C4-2B (cell line): ENCODE results near the gene ZNF792.

Source experiments
- CTCF ChIP-seq: fragments of 450-650 bp; conservative IDR thresholded peaks from 2 replicates; pipeline ENCODE4 v1.5.1; 2017; ENCODE audit warnings: mild to moderate bottlenecking
- ZFX ChIP-seq: fragments of 450-650 bp; IDR thresholded peaks from 2 replicates; pipeline ENCODE4 v1.6.1; 2017

- no peak for TF ChIP-seq CTCF
- TF ChIP-seq ZFX = no peak
Observed at GRCh38 chr19:34994286-34994642, 30.2 kb upstream of the ZNF792 start.
